Heart left ventricle (tissue), 16 donors: ENCODE measurements around the gene S100P. TPM values are rescaled to one million over a fixed set of nuclear protein-coding genes. Genes with fewer than 3 reads are reported as not detected.
A peak's percentile ranks its signal among the peaks of the same experiment; 100 is the strongest.

Experiments used
- ATAC-seq, 4 donors: fragments of 200-7000 bp; cut with Tn5 transposase; one replicate each; pipeline ENCODE4 v1.9.1; 2020 to 2022; ENCODE audit warnings: moderate library complexity in 4 of 4, mild to moderate bottlenecking in 3 of 4, moderate number of reproducible peaks in 1 of 4
- DNase-seq, 5 donors: peaks; one replicate each; pipeline ENCODE4 v3.0.0-alpha.2; 2020
- H3K27ac ChIP-seq, 12 donors: fragments of 200-600 bp; sonication (generic) in 4 of 12; one replicate each; pipeline versions ENCODE4 v1.5.0 to v1.8.0; 2016 to 2022; ENCODE audit warnings: mild to moderate bottlenecking in 2 of 12
- H3K27me3 ChIP-seq, 9 donors: fragments of 200-600 bp; sonication (generic) in 2 of 9; one replicate each; pipeline versions ENCODE4 v1.5.1 to v1.8.0; 2016 to 2022; ENCODE audit warnings: mild to moderate bottlenecking in 3 of 9
- H3K36me3 ChIP-seq, 9 donors: fragments of 200-600 bp; sonication (generic) in 2 of 9; one replicate each; pipeline versions ENCODE4 v1.5.0 to v1.8.0; 2018 to 2022; ENCODE audit warnings: mild to moderate bottlenecking in 2 of 9
- H3K4me1 ChIP-seq, 12 donors: fragments of 200-600 bp; sonication (generic) in 4 of 12; one replicate each; pipeline versions ENCODE4 v1.5.0 to v1.8.0; 2016 to 2022; ENCODE audit warnings: mild to moderate bottlenecking in 3 of 12
- H3K4me3 ChIP-seq, 12 donors: fragments of 200-600 bp; sonication (generic) in 4 of 12; one replicate each; pipeline versions ENCODE4 v1.5.0 to v1.8.0; 2017 to 2022; ENCODE audit warnings: mild to moderate bottlenecking in 9 of 12, moderate library complexity in 4 of 12
- H3K9me3 ChIP-seq, 12 donors: fragments of 200-600 bp; sonication (generic) in 4 of 12; one replicate each; pipeline versions ENCODE4 v1.5.0 to v1.8.0; 2016 to 2022; ENCODE audit warnings: mild to moderate bottlenecking in 1 of 12
- CTCF ChIP-seq, 12 donors: fragments of 200-600 bp; sonication (generic) in 4 of 12; IDR thresholded peaks; one replicate each; pipeline versions ENCODE4 v1.5.0 to v1.8.0; 2018 to 2022; ENCODE audit warnings: antibody characterized with exemption in 12 of 12, mild to moderate bottlenecking in 5 of 12
- POLR2A ChIP-seq, 2 donors: fragments of 450-650 bp; IDR thresholded peaks; one replicate each; pipeline ENCODE4 v1.6.1; 2017; ENCODE audit warnings: antibody characterized with exemption in 2 of 2, mild to moderate bottlenecking in 2 of 2, moderate library complexity in 2 of 2
- WGBS, 4 donors: extraction: QIAGEN DNeasy Blood & Tissue Kit in 2 of 4; methylation state at CpG; one replicate each; pipeline versions ENCODE4 v1.1.5 to v1.1.7; 2013 to 2018; 5-methylcytosine and 5-hydroxymethylcytosine counted together
- intact Hi-C, 10 donors: fragments of 100-400 bp; cut with DNase I; formaldehyde crosslinking; loops; one replicate each; pipeline versions ENCODE4 v1.11.1 to v1.14.2; 2022
- polyA plus RNA-seq, 2 donors: library from polyadenylated mRNA; stranded (reverse); fragments of 200-250 nt; gene quantifications; one replicate each; pipeline ENCODE4 v1.2.3, GENCODE V29; 2013
- total RNA-seq, 9 donors: library from RNA; depleted of rRNA in 2 of 9; stranded (reverse); fragments of >200 nt in 2 of 9; fragmentation: NEBNext Ultra II Directional in 3 of 9; extraction: Animal tissue kit (Norgen Biotek cat#: 25700) in 3 of 9; gene quantifications; one replicate each; pipeline versions ENCODE4 v1.1.0 to v1.2.4, GENCODE V29; 2016 to 2023
- donor health status: ischemic (EF 13 %, LVEDD 7.1; RV severe dilation, severe dysfunction).
- donor health status: healthy with polysubstance abuse.
- donor health status: DM: no; HTN: yes; CAD: no.
- donor health status: DM: no; HTN: no; CAD: no.
- donor health status: ischemic (EF 25% LVEDD 6.9; RV normal size, moderate dysfunction).
- donor health status: ischemic (EF 25% LVEDD 5.7; RV mildly dilated, moderate dysfunction).
- donor health status: healthy.
- donor health status: DM: yes; HTN: yes; CAD: no.
- donor health status: ischemic (EF 35%, LVEDD 5.7; RV mildly dilated, moderate dysfunction).
- donor health status: nonischemic (EF 11% LVEDD 7.7; RV severe dilation, severe dysfunction).
- donor health status: DM: yes; HTN: yes; CAD: no.
- donor health status: PGD.
- donor health status: ischemic (EF 29% LVEDD 5.4; RV normal size, mild dysfunction).
- donor health status: nonischemic (EF 23%, LVEDD 6.1; RV moderate dilation, normal function).

S100P gene
- total and polyA plus RNA-seq, 11 donors: 0.19 to 4.1 (median 0.85) TPM; not detected in 2

GRCh38 chr4:6660430-6660829, 33.2 kb upstream of the S100P start:
- no peaks in the 10 kb centered on the region for H3K36me3 ChIP-seq
- no peak overlapping the region for H3K4me3 ChIP-seq
- H3K27ac ChIP-seq: no peak overlapping the region
- ATAC-seq: no peak
- intact Hi-C loops: no loop called here
- no peak for DNase-seq
- 94 to 96% (median 95%) methylated on average over 3 of the region's 3 CpGs for WGBS, 4 donors
- peaks cover 0 to 57% (median 6%) of the 10 kb centered on the region in 9 donors for H3K27me3 ChIP-seq
- peaks cover 0 to 25% (median 9%) of the 10 kb centered on the region in 12 donors for H3K4me1 ChIP-seq
- H3K9me3 ChIP-seq: no peaks in the 10 kb centered on the region
- TF ChIP-seq CTCF (IDR thresholded peaks at IDR 0.05): no peak

GRCh38 chr4:6662591-6662990, 31.1 kb upstream of the S100P start:
- no peaks in the 10 kb centered on the region for H3K9me3 ChIP-seq
- H3K4me1 ChIP-seq: peaks cover 0 to 25% (median 9%) of the 10 kb centered on the region in 12 donors
- ATAC-seq: no peak
- peaks cover 0 to 57% (median 7%) of the 10 kb centered on the region in 9 donors for H3K27me3 ChIP-seq
- TF ChIP-seq POLR2A (IDR thresholded peaks at IDR 0.05): no peak
- no peak for TF ChIP-seq CTCF (IDR thresholded peaks at IDR 0.05)
- intact Hi-C loops: no loop called here
- no peak overlapping the region for H3K27ac ChIP-seq
- no peak for DNase-seq
- WGBS, 4 donors: 89 to 97% (median 96%) methylated on average over 3 of the region's 3 CpGs
- no peak overlapping the region for H3K4me3 ChIP-seq
- H3K36me3 ChIP-seq: no peaks in the 10 kb centered on the region

- H3K9me3 ChIP-seq: no peaks in the 10 kb centered on the region
These were observed 29.9 kb upstream of the S100P start for GRCh38 chr4:6663596-6664393.

More at GRCh38 chr4:6663596-6664393, 29.9 kb upstream of the S100P start:
- TF ChIP-seq CTCF (IDR thresholded peaks at IDR 0.05): no peak
- no peak for TF ChIP-seq POLR2A (IDR thresholded peaks at IDR 0.05)
- Histone ChIP-seq H3K4me1 (peaks cover 0 to 20% (median 8%) of the 10 kb centered on the region in 12 donors), H3K27ac (no peak overlapping the region), H3K36me3 (no peaks in the 10 kb centered on the region), H3K4me3 (peak overlapping the region in 11 of 12 donors; percentile 5 to 54 (median 47)), H3K27me3 (peaks cover 0 to 50% (median 7%) of the 10 kb centered on the region in 9 donors)
- ATAC-seq (peak in 3 of 4 donors; percentile 9 to 56 (median 11)), DNase-seq (no peak)
- WGBS, 4 donors: 11 to 20% (median 14%) methylated on average over 32 to 55 of the region's 55 CpGs
- intact Hi-C loops: no loop called here
